SJSA1 (cell line): ENCODE results near the gene CD58. TPM values are rescaled to one million over a fixed set of nuclear protein-coding genes. Genes with fewer than 3 reads are reported as not detected.

Experiments
- DNase-seq, 2 experiments: peaks; one replicate each; pipeline ENCODE4 v3.0.0-alpha.2; 2015 to 2020; ENCODE audit warnings: low spot score in 2 of 2, low read depth in 1 of 2
- H3K27ac ChIP-seq: fragments of 250-450 bp; sonication (Bioruptor Pico); 2 replicates; pipeline ENCODE4 v1.5.1; 2020; ENCODE audit warnings: mild to moderate bottlenecking, moderate library complexity
- H3K27me3 ChIP-seq: fragments of 250-450 bp; sonication (Bioruptor Pico); replicated peaks from 2 replicates; pipeline ENCODE4 v1.5.1; 2020; ENCODE audit warnings: mild to moderate bottlenecking, moderate library complexity
- H3K36me3 ChIP-seq: fragments of 250-450 bp; sonication (Bioruptor Pico); 2 replicates; pipeline ENCODE4 v1.5.1; 2020; ENCODE audit warnings: mild to moderate bottlenecking
- H3K4me1 ChIP-seq: fragments of 250-450 bp; sonication (Bioruptor Pico); replicated peaks from 2 replicates; pipeline ENCODE4 v1.6.1; 2021; ENCODE audit warnings: mild to moderate bottlenecking
- H3K4me3 ChIP-seq: fragments of 250-450 bp; sonication (Bioruptor Pico); 2 replicates; pipeline ENCODE4 v1.5.1; 2020; ENCODE audit warnings: mild to moderate bottlenecking
- H3K9me3 ChIP-seq: fragments of 250-450 bp; sonication (Bioruptor Pico); replicated peaks from 2 replicates; pipeline ENCODE4 v1.5.1; 2020; ENCODE audit warnings: mild to moderate bottlenecking
- total RNA-seq: library from RNA; depleted of rRNA; stranded (reverse); fragments of >200 nt; shearing (Covaris generic); gene quantifications from 2 replicates; pipeline ENCODE4 v1.2.3, GENCODE V29; 2014

Gene CD58
- total RNA-seq, 1 experiment from 2014 or later, result 23.2 TPM

DNA sequence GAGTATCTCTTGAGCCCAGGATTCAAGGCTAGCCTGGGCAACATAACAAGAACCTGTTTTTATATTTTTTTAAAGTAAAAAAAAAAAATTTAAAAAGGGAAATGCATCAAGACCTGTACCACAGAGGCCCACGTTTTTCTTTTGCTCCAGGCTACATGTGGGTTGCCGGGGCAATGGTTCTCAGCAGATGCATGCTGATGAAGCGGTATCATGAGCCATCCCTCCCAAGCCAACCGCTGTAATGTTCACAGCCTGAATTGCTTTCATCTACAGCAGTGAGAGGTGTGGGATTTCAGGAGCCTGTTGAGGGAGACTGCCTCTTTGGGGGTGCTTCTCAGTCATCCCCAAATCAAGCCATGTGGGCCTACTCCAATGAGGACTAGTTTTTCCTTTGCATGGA is 60.5 kb downstream of the CD58 start:
- DNase-seq, result no peak

DNA sequence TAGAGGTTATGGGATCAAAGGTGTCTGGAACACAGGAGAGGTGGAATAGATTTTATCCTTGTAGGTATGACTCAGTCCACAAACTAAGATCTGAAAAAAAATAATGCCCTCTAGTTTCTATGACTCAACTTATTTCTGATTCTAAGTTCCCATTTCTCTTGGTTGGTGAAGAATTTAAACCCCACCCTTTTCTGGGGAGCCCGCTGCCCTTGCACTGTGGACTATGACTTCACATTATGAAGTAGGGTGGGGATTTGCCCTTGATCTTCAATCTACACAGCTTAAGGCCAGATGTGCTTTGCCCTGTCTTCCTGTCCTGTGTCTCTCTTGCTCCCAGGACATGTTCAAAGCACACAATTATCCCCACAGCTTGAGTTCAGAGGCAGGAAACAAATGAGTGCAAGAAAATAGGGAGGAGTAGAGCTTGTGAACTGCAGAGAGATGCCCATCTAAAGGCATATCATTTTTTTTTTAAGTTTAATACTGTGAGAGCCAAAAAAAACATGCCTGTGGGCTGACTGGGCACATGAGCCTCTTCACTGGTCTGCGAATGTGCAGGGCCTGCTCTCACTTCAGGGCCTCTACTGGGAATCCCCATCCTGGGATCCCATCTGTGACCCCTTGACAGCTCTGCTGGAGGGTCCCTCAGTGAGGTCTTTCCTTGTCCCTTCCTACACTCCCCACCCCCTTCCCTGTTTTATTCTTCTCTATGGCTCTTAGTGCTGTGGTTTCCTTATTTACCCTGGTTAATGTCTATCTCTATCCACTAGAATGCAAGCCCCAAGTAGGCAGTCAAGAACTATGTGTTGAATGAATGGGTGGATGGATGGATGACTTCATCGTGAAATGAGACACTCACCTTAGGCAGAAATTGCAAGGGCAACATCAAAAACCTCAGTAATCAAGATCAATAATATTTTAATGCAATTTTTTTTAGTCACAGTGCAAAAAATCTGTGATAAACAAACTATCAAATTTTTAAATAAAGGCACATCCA is 61.5 kb downstream of the CD58 start:
- Histone ChIP-seq H3K9me3 (no peaks in the 10 kb centered on the region), H3K4me3 (no peak overlapping the region), H3K27me3 (no peaks in the 10 kb centered on the region), H3K27ac (peak overlapping the region; percentile 66), H3K36me3 (no peaks in the 10 kb centered on the region), H3K4me1 (peaks cover 29% of the 10 kb centered on the region)
- DNase-seq, result peak; percentile 74 to 82

More for the DNA sequence above, 60.5 kb downstream of the CD58 start:
- Histone ChIP-seq H3K27ac (no peak overlapping the region), H3K36me3 (no peaks in the 10 kb centered on the region), H3K9me3 (no peaks in the 10 kb centered on the region), H3K4me3 (no peak overlapping the region), H3K4me1 (peaks cover 22% of the 10 kb centered on the region), H3K27me3 (no peaks in the 10 kb centered on the region)

DNA sequence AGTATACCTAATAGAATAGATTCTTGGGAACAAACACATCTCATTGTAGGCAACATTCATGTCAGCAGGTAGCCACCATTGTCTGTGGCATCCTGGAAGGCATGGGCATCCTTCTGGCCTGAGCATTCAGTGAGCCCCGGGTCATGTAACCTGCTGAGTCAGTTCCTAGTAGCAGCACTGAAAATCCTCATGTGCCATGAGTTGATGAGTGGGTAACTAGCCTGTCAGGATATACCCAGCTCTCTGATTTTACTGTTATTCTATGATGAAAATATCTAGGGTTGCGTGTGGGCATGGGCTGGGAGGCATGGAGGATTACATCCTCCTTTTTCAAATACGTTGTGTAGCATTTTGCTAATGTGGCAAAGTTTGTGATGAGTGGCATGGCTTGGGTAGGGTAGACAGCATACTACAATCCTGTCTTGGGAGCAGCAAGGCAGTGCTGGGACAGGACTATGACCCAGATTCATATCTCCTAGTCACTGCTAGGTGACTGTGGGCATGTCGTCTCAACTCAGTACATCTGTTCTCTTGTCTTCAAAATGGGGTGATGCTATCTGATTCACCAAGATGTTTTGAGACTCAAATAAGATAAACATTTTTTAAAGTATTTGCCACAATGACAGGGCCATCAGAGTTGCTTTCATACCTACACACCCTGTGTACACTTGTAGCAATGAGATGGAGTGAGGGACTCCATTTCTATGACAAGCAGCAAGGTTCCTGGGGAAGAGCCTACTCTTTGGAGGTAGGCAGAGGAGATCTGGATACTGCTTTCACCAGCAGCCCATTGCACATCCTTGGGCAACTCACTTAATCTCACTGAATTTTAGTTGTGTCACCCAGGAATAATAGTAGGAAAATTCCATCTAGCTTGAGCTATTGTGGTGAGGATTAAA is 62.5 kb downstream of the CD58 start:
- peak overlapping the region; percentile 66 for H3K27ac ChIP-seq
- H3K4me3 ChIP-seq, result no peak overlapping the region
- no peak for DNase-seq
- H3K9me3 ChIP-seq, result no peaks in the 10 kb centered on the region
- no peaks in the 10 kb centered on the region for H3K36me3 ChIP-seq
- H3K27me3 ChIP-seq, result no peaks in the 10 kb centered on the region
- H3K4me1 ChIP-seq, result peaks cover 35% of the 10 kb centered on the region

DNA sequence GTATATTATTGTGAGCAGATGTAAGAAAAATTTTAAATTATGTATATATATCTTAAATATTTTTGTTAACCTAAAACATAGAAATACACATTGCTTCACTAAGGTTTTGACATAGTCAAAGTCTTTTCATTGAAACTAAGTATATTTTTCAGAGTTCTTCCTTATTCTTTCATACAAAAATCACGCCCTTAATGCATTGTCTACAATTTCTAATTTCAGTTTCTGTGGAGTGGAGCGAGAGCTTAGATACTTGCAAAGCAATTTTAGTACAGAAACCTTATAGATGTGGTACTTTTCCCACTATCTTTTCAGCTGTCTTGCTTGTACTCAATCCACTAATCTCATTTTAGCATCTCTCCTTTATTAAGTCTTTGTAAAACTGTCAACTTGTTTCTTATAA is 63.2 kb downstream of the CD58 start:
- H3K27me3 ChIP-seq, result no peaks in the 10 kb centered on the region

GRCh38 chr1:116506132-116507004 is 64.5 kb downstream of the CD58 start:
- H3K4me3 ChIP-seq, result no peak overlapping the region
- peaks cover 35% of the 10 kb centered on the region for H3K4me1 ChIP-seq
- H3K27ac ChIP-seq, result no peak overlapping the region
- no peaks in the 10 kb centered on the region for H3K27me3 ChIP-seq
- no peaks in the 10 kb centered on the region for H3K36me3 ChIP-seq
- DNase-seq, result no peak
- H3K9me3 ChIP-seq, result no peaks in the 10 kb centered on the region

More for the DNA sequence above, 63.2 kb downstream of the CD58 start:
- Histone ChIP-seq H3K27ac (no peak overlapping the region), H3K36me3 (no peaks in the 10 kb centered on the region), H3K4me1 (peaks cover 35% of the 10 kb centered on the region), H3K4me3 (no peak overlapping the region), H3K9me3 (no peaks in the 10 kb centered on the region)
- DNase-seq, result no peak

- no peak overlapping the region for H3K4me3 ChIP-seq
- DNase-seq, result peak; percentile 59 to 78
- H3K27ac ChIP-seq, result peak overlapping the region; percentile 74
- H3K9me3 ChIP-seq, result no peaks in the 10 kb centered on the region
- no peaks in the 10 kb centered on the region for H3K36me3 ChIP-seq
- H3K4me1 ChIP-seq, result peaks cover 31% of the 10 kb centered on the region
- H3K27me3 ChIP-seq, result no peaks in the 10 kb centered on the region
Observed at GRCh38 chr1:116504308-116505156, 66.3 kb downstream of the CD58 start.

DNA sequence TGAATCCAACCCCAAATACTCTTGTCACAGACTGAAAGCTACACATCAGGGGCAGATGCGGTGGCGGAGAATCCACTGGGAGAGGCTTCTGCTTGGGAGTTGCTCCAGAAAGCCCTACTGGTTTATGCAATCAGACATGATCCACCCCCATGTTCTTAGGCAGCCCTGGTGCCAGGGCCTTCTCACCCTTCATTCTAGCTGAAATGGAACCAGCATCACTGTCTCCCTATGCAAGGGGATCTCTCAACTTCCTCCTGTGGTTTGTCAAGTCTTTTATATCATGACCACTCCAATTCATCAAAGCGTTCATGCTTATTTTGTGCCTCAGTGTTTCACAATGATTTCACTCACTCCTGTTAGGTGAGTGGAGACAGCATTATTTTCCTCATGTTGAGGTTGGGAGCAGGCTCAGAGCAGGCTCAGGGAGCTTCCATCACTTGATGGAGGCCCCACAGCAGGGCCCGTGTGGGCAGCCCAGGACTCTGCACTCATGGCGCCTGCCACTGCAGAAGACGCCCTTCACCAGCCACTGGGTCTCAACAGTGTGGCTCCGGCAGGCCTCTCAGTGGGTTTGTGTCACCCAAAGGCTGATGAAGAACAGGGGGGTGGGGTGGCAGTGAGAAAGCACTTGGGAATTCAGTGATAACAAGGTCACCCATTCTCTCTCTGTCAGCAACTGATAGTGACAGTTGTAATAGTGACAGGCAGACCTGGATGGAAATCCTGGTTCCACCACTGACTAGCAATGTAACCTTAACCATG is 67.1 kb downstream of the CD58 start:
- H3K27ac ChIP-seq, result peak overlapping the region; percentile 74
- no peaks in the 10 kb centered on the region for H3K9me3 ChIP-seq
- H3K27me3 ChIP-seq, result no peaks in the 10 kb centered on the region
- no peaks in the 10 kb centered on the region for H3K36me3 ChIP-seq
- no peak overlapping the region for H3K4me3 ChIP-seq
- peaks cover 23% of the 10 kb centered on the region for H3K4me1 ChIP-seq
- DNase-seq, result no peak

DNA sequence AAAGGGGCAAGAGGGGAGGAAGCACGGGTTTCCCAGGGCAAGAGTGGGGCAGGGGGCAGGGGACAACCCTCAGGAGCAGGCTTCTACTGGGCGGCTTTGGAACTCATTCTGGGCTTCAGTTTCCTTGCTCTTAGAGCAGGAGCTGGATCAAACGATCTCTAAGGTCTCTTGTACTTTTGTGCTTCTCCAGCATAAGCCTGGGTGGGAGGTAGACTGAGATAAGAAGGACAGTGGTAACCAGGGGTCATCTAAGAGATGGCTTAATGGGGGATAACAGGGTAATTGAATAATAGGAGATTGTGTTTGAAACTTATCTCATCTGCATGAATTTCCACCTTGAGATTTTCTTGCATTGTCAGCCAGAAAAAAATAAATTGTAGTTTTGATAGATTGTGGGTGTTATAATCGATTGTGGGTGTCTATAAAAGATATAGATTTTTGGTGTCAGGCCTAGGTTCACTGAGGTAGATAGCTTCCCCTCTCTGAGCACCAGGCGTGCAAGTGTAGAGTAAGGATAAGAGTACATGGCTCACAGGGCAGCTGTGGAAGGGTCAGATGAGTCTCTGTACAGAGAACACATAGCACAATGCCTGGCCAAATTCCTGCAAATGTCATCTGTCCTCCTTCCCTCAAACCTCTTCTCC is 68.0 kb downstream of the CD58 start:
- no peaks in the 10 kb centered on the region for H3K27me3 ChIP-seq
- H3K4me1 ChIP-seq, result peaks cover 17% of the 10 kb centered on the region
- no peak for DNase-seq

GRCh38 chr1:116501870-116502244 is 69.0 kb downstream of the CD58 start:
- Histone ChIP-seq H3K9me3 (no peaks in the 10 kb centered on the region), H3K27ac (no peak overlapping the region), H3K27me3 (no peaks in the 10 kb centered on the region), H3K4me1 (peaks cover 20% of the 10 kb centered on the region), H3K36me3 (no peaks in the 10 kb centered on the region), H3K4me3 (no peak overlapping the region)
- no peak for DNase-seq

More for the DNA sequence above, 68.0 kb downstream of the CD58 start:
- no peaks in the 10 kb centered on the region for H3K9me3 ChIP-seq
- H3K36me3 ChIP-seq, result no peaks in the 10 kb centered on the region
- no peak overlapping the region for H3K27ac ChIP-seq
- no peak overlapping the region for H3K4me3 ChIP-seq

DNA sequence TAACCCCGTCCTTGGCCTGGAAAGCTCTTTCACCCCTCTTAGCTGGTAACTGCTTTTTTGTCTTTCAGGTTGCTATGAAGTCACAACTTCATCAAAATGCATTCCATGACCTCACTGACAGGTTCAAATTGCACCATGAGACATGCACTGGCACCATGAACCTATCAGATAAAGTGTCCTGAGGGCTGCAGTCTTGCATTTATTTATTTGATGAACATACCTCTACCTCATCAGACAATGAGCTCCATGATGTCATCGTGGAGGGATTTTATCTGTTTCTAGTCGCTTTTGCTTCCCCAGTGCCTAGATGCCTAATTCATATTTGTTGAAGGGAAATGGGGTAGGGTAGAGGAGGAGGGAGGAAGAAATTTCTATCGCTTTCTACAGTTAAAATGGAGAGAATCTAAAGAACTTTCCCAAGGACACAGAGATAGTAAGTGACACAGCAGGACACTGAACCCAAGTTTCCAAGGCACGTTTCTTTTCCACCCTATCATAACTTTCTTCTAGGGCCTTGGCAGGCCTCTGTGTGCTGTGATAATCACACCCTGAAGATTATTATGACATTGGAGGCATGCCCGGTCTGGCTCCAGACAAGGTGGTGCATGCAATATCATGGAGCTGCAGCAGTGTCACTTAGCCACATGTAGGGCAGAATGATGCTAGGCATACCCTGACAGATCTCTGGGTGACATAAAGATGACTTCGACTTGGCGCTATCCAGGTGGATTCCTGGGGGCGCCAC is 69.5 kb downstream of the CD58 start:
- Histone ChIP-seq H3K27ac (no peak overlapping the region), H3K4me1 (peaks cover 20% of the 10 kb centered on the region), H3K36me3 (no peaks in the 10 kb centered on the region), H3K9me3 (no peaks in the 10 kb centered on the region), H3K27me3 (no peaks in the 10 kb centered on the region), H3K4me3 (no peak overlapping the region)
- no peak for DNase-seq
